CD4-positive, alpha-beta T cell treated with Interleukin-17A for 4 hours (primary cell): ENCODE data around the gene CTBP1.

Experiments used
- DNase-seq: peaks from one replicate; pipeline ENCODE4 v3.0.0-alpha.2; 2020; ENCODE audit warnings: mixed read lengths

CTBP1 gene

GRCh38 chr4:1222036-1222789 lies 26.7 kb downstream of the CTBP1 start:
- no peak for DNase-seq

- no peak for DNase-seq
These were observed 27.6 kb downstream of the CTBP1 start for GRCh38 chr4:1221155-1221870.

GRCh38 chr4:1220566-1220965 lies 28.4 kb downstream of the CTBP1 start:
- DNase-seq: no peak

GRCh38 chr4:1219566-1219950 lies 29.4 kb downstream of the CTBP1 start:
- DNase-seq: no peak

- no peak for DNase-seq
These were observed 30.0 kb downstream of the CTBP1 start for GRCh38 chr4:1218634-1219565.

GRCh38 chr4:1217366-1217765 lies 31.6 kb downstream of the CTBP1 start:
- no peak for DNase-seq

- DNase-seq: peak; percentile 82
These were observed 32.0 kb downstream of the CTBP1 start for GRCh38 chr4:1216869-1217294.

- no peak for DNase-seq
These were observed 32.8 kb downstream of the CTBP1 start for GRCh38 chr4:1216076-1216614.

- no peak for DNase-seq
These were observed 33.5 kb downstream of the CTBP1 start for GRCh38 chr4:1215141-1216075.

- no peak for DNase-seq
These were observed 34.5 kb downstream of the CTBP1 start for GRCh38 chr4:1214101-1215095.

GRCh38 chr4:1213336-1213995 lies 35.5 kb downstream of the CTBP1 start:
- DNase-seq: no peak

GRCh38 chr4:1212546-1213335 lies 36.2 kb downstream of the CTBP1 start:
- DNase-seq: no peak

GRCh38 chr4:1211891-1212545 lies 36.9 kb downstream of the CTBP1 start:
- no peak for DNase-seq

GRCh38 chr4:1211371-1211770 lies 37.6 kb downstream of the CTBP1 start:
- no peak for DNase-seq

- no peak for DNase-seq
These were observed 38.0 kb downstream of the CTBP1 start for GRCh38 chr4:1210971-1211370.

- no peak for DNase-seq
These were observed 38.6 kb downstream of the CTBP1 start for GRCh38 chr4:1210241-1210841.

GRCh38 chr4:1209821-1210220 lies 39.1 kb downstream of the CTBP1 start:
- no peak for DNase-seq
